MM.1S (cell line): ENCODE measurements around the gene TFR2.

Source experiments
- DNase-seq: peaks from one replicate; pipeline ENCODE4 v3.0.0-alpha.2; 2015
- H2AFZ ChIP-seq: fragments of 300-600 bp; sonication (generic); 2 replicates; pipeline ENCODE4 v1.6.0; 2016; ENCODE audit warnings: antibody characterized with exemption, low read length
- H3F3A ChIP-seq: fragments of 300-600 bp; sonication (generic); 2 replicates; pipeline ENCODE4 v1.6.1; 2016; ENCODE audit warnings: mild to moderate bottlenecking, antibody characterized with exemption, low read length, moderate library complexity, mixed read lengths; ENCODE audit not compliant: insufficient read depth
- H3K27ac ChIP-seq: fragments of 300-600 bp; sonication (generic); 2 replicates; pipeline ENCODE4 v1.5.1; 2016; ENCODE audit warnings: mild to moderate bottlenecking, low read length
- H3K27me3 ChIP-seq: fragments of 300-600 bp; sonication (generic); replicated peaks from 2 replicates; pipeline ENCODE4 v1.6.0; 2016; ENCODE audit warnings: low read length; ENCODE audit not compliant: insufficient read depth
- H3K36me3 ChIP-seq: fragments of 300-600 bp; sonication (generic); replicated peaks from 2 replicates; pipeline ENCODE4 v1.6.1; 2016; ENCODE audit warnings: mild to moderate bottlenecking, low read length, mixed read lengths; ENCODE audit not compliant: insufficient read depth
- H3K4me1 ChIP-seq: fragments of 300-600 bp; sonication (generic); 2 replicates; pipeline ENCODE4 v1.6.1; 2016; ENCODE audit warnings: low read length, mixed read lengths
- H3K4me2 ChIP-seq: fragments of 300-600 bp; sonication (generic); 2 replicates; pipeline ENCODE4 v1.6.0; 2016; ENCODE audit warnings: low read depth, low read length
- H3K4me3 ChIP-seq: fragments of 300-600 bp; sonication (generic); 2 replicates; pipeline ENCODE4 v1.5.1; 2016; ENCODE audit warnings: low read length, mixed read lengths
- H3K79me2 ChIP-seq: fragments of 300-600 bp; sonication (generic); 2 replicates; pipeline ENCODE4 v1.6.1; 2016; ENCODE audit warnings: mixed run types, low read length, mixed read lengths
- H3K9ac ChIP-seq: fragments of 300-600 bp; sonication (generic); 2 replicates; pipeline ENCODE4 v1.6.1; 2016; ENCODE audit warnings: low read length, mixed read lengths
- H3K9me2 ChIP-seq: fragments of 300-600 bp; sonication (generic); replicated peaks from 2 replicates; pipeline ENCODE4 v1.6.1; 2016; ENCODE audit warnings: mild to moderate bottlenecking, low read length, mixed read lengths; ENCODE audit not compliant: insufficient read depth
- H3K9me3 ChIP-seq: fragments of 300-600 bp; sonication (generic); replicated peaks from 2 replicates; pipeline ENCODE4 v1.6.1; 2016; ENCODE audit warnings: mild to moderate bottlenecking, low read length, mixed read lengths; ENCODE audit not compliant: insufficient read depth
- H4K20me1 ChIP-seq: fragments of 300-600 bp; sonication (generic); 2 replicates; pipeline ENCODE4 v1.6.1; 2016; ENCODE audit warnings: mild to moderate bottlenecking, low read length, moderate library complexity, mixed read lengths; ENCODE audit not compliant: insufficient read depth
- CTCF ChIP-seq: fragments of 300-600 bp; sonication (generic); IDR thresholded peaks from 2 replicates; pipeline ENCODE4 v1.5.1; 2016; ENCODE audit warnings: antibody characterized with exemption, low read length, mixed read lengths
- EZH2 ChIP-seq: fragments of 300-600 bp; sonication (generic); optimal IDR thresholded peaks from 2 replicates; pipeline ENCODE3; 2017; ENCODE audit warnings: low read depth, mild to moderate bottlenecking, antibody characterized with exemption, low read length, mixed read lengths
- EZH2phosphoT487 ChIP-seq: fragments of 300-600 bp; sonication (generic); IDR thresholded peaks from 2 replicates; pipeline ENCODE4 v1.6.1; 2018; ENCODE audit warnings: antibody characterized with exemption, low read length

TFR2 gene

GRCh38 chr7:100679927-100680575 lies 38.7 kb upstream of the TFR2 start:
- no peak for TF ChIP-seq CTCF
- TF ChIP-seq EZH2phosphoT487, result no peak
- Histone ChIP-seq H3K9me3 (no peaks in the 10 kb centered on the region), H3K4me2 (no peak overlapping the region), H3K9me2 (no peaks in the 10 kb centered on the region), H3K36me3 (no peaks in the 10 kb centered on the region), H3K9ac (no peak overlapping the region), H3K4me3 (no peak overlapping the region), H2AFZ (no peak overlapping the region), H3K4me1 (no peaks in the 10 kb centered on the region), H3F3A (peaks cover 8% of the 10 kb centered on the region; the same call in 1 of the 2 replicates), H3K27ac (no peak overlapping the region), H3K79me2 (peaks cover 34% of the 10 kb centered on the region), H4K20me1 (no peaks in the 10 kb centered on the region), H3K27me3 (no peaks in the 10 kb centered on the region)
- DNase-seq, result no peak

- Histone ChIP-seq H3K4me3 (no peak overlapping the region), H3K4me2 (no peak overlapping the region), H4K20me1 (no peaks in the 10 kb centered on the region), H3K9ac (no peak overlapping the region), H3K4me1 (no peaks in the 10 kb centered on the region), H3K79me2 (peaks cover 40% of the 10 kb centered on the region), H2AFZ (no peak overlapping the region), H3K9me2 (no peaks in the 10 kb centered on the region), H3F3A (peaks cover 8% of the 10 kb centered on the region; the same call in 1 of the 2 replicates), H3K27me3 (no peaks in the 10 kb centered on the region), H3K27ac (no peak overlapping the region), H3K9me3 (no peaks in the 10 kb centered on the region), H3K36me3 (no peaks in the 10 kb centered on the region)
- DNase-seq, result no peak
- TF ChIP-seq CTCF (no peak), EZH2phosphoT487 (no peak), EZH2 (no peak)
These were observed 38.0 kb upstream of the TFR2 start for GRCh38 chr7:100679129-100679926.

- Histone ChIP-seq H4K20me1 (no peaks in the 10 kb centered on the region), H2AFZ (no peak overlapping the region), H3K36me3 (no peaks in the 10 kb centered on the region), H3K79me2 (peaks cover 46% of the 10 kb centered on the region), H3K27ac (no peak overlapping the region), H3K9ac (no peak overlapping the region), H3K4me2 (no peak overlapping the region), H3K9me2 (no peaks in the 10 kb centered on the region), H3K4me1 (no peaks in the 10 kb centered on the region), H3K27me3 (no peaks in the 10 kb centered on the region), H3K9me3 (no peaks in the 10 kb centered on the region), H3K4me3 (no peak overlapping the region), H3F3A (peaks cover 8% of the 10 kb centered on the region; the same call in 1 of the 2 replicates)
- TF ChIP-seq EZH2phosphoT487, result no peak
- TF ChIP-seq CTCF, result no peak
- TF ChIP-seq EZH2, result no peak
- DNase-seq, result no peak
These were observed 37.1 kb upstream of the TFR2 start for GRCh38 chr7:100678291-100678984.
